GM23338 (cell line): ENCODE data around the gene KAT6B. TPM values are rescaled to one million over a fixed set of nuclear protein-coding genes. Genes with fewer than 3 reads are reported as not detected.

Experiments
- ATAC-seq: fragments of 200-7000 bp; cut with Tn5 transposase; 3 replicates; pipeline ENCODE4 v1.9.1; 2020
- DNase-seq: peaks from one replicate; pipeline ENCODE4 v3.0.0-alpha.2; 2015; ENCODE audit warnings: low spot score
- H2AFZ ChIP-seq: fragments of 200-600 bp; sonication (generic); 2 replicates; pipeline ENCODE4 v1.8.0; 2016; ENCODE audit warnings: antibody characterized with exemption, mild to moderate bottlenecking, moderate library complexity
- H3F3A ChIP-seq: fragments of 200-600 bp; sonication (generic); replicated peaks from 2 replicates; pipeline ENCODE4 v1.8.0; 2017; ENCODE audit warnings: antibody characterized with exemption, mixed run types, low read depth
- H3K27ac ChIP-seq: fragments of 200-600 bp; sonication (generic); 2 replicates; pipeline ENCODE4 v1.6.1; 2016; ENCODE audit warnings: low read depth
- H3K27me3 ChIP-seq: fragments of 200-600 bp; sonication (generic); 2 replicates; pipeline ENCODE4 v1.8.0; 2016; ENCODE audit warnings: mild to moderate bottlenecking, mixed run types, moderate library complexity; ENCODE audit not compliant: insufficient read depth
- H3K36me3 ChIP-seq: fragments of 200-600 bp; sonication (generic); 2 replicates; pipeline ENCODE4 v1.8.0; 2016; ENCODE audit warnings: mild to moderate bottlenecking; ENCODE audit not compliant: insufficient read depth
- H3K4me1 ChIP-seq: fragments of 200-600 bp; sonication (generic); 2 replicates; pipeline ENCODE4 v1.8.0; 2016; ENCODE audit warnings: mild to moderate bottlenecking, moderate library complexity; ENCODE audit not compliant: insufficient read depth
- H3K4me2 ChIP-seq: fragments of 200-600 bp; sonication (generic); 2 replicates; pipeline ENCODE4 v1.7.1; 2017; ENCODE audit warnings: mixed run types
- H3K4me3 ChIP-seq: fragments of 200-600 bp; sonication (generic); 2 replicates; pipeline ENCODE4 v1.6.1; 2016; ENCODE audit warnings: mixed run types
- H3K79me2 ChIP-seq: fragments of 200-600 bp; sonication (generic); replicated peaks from 2 replicates; pipeline ENCODE4 v1.8.0; 2017; ENCODE audit warnings: mild to moderate bottlenecking; ENCODE audit not compliant: insufficient read depth
- H3K9me2 ChIP-seq: fragments of 200-600 bp; sonication (generic); 2 replicates; pipeline ENCODE4 v1.8.0; 2017; ENCODE audit not compliant: insufficient read depth
- H4K20me1 ChIP-seq: fragments of 200-600 bp; sonication (generic); replicated peaks from 2 replicates; pipeline ENCODE4 v1.8.0; 2017; ENCODE audit warnings: mild to moderate bottlenecking; ENCODE audit not compliant: insufficient read depth
- H3K27ac Mint-ChIP-seq: 2 replicates; pipeline ENCODE4 v1.8.0; 2020; ENCODE audit warnings: inconsistent platforms, mild to moderate bottlenecking, moderate library complexity, mixed read lengths
- H3K27me3 Mint-ChIP-seq: 3 replicates; pipeline ENCODE4 v1.8.0; 2022; ENCODE audit warnings: low read depth, mild to moderate bottlenecking, moderate library complexity, mixed read lengths, inconsistent platforms; ENCODE audit not compliant: insufficient read depth, poor library complexity
- H3K36me3 Mint-ChIP-seq: 3 replicates; pipeline ENCODE4 v1.8.0; 2021; ENCODE audit warnings: low read depth, mild to moderate bottlenecking, inconsistent platforms, moderate library complexity, mixed read lengths
- H3K4me1 Mint-ChIP-seq: 3 replicates; pipeline ENCODE4 v1.8.0; 2020; ENCODE audit warnings: mild to moderate bottlenecking, inconsistent platforms, mixed read lengths
- H3K4me3 Mint-ChIP-seq: 3 replicates; pipeline ENCODE4 v1.8.0; 2021; ENCODE audit warnings: moderate library complexity, mild to moderate bottlenecking, inconsistent platforms, mixed read lengths
- H3K9me3 Mint-ChIP-seq: 3 replicates; pipeline ENCODE4 v1.8.0; 2020; ENCODE audit warnings: moderate library complexity, mild to moderate bottlenecking, inconsistent platforms, mixed read lengths
- CREB1 ChIP-seq: fragments of 250-450 bp; sonication (Bioruptor Pico); IDR thresholded peaks from 2 replicates; pipeline ENCODE4 v1.5.0; 2020; ENCODE audit warnings: low read depth, mild to moderate bottlenecking, moderate library complexity
- CTCF ChIP-seq, 2 experiments: fragments of 200-600 bp in 1 of 2; sonication (generic) in 1 of 2; conservative IDR thresholded peaks; 2 replicates each; pipeline versions ENCODE4 v1.5.1 to v1.6.1; 2016 to 2017; ENCODE audit warnings: antibody characterized with exemption in 2 of 2, low read depth in 2 of 2, mild to moderate bottlenecking in 2 of 2, moderate library complexity in 1 of 2
- ETS1 ChIP-seq: IDR thresholded peaks from 2 replicates; pipeline ENCODE4 v1.6.1; 2016; ENCODE audit warnings: antibody characterized with exemption
- EZH2 ChIP-seq: fragments of 200-600 bp; sonication (generic); IDR thresholded peaks from one replicate; pipeline ENCODE4 v1.8.0; 2017; ENCODE audit warnings: antibody characterized with exemption, mild to moderate bottlenecking, low read depth; ENCODE audit not compliant: unreplicated experiment
- EZH2phosphoT487 ChIP-seq: fragments of 200-600 bp; sonication (generic); IDR thresholded peaks from one replicate; pipeline ENCODE4 v1.8.1; 2018; ENCODE audit warnings: antibody characterized with exemption; ENCODE audit not compliant: unreplicated experiment
- JUNB ChIP-seq: IDR thresholded peaks from one replicate; pipeline ENCODE4 v1.6.1; 2016; ENCODE audit warnings: antibody characterized with exemption; ENCODE audit not compliant: unreplicated experiment
- NANOG ChIP-seq: IDR thresholded peaks from 2 replicates; pipeline ENCODE4 v1.6.1; 2016; ENCODE audit warnings: antibody characterized with exemption, borderline replicate concordance
- POLR2AphosphoS5 ChIP-seq: IDR thresholded peaks from 2 replicates; pipeline ENCODE4 v1.6.1; 2016; ENCODE audit warnings: antibody characterized with exemption, low read depth
- REST ChIP-seq: IDR thresholded peaks from one replicate; pipeline ENCODE4 v1.6.1; 2018; ENCODE audit warnings: antibody characterized with exemption; ENCODE audit not compliant: unreplicated experiment
- STAT1 ChIP-seq: IDR thresholded peaks from one replicate; pipeline ENCODE4 v1.6.1; 2016; ENCODE audit warnings: antibody characterized with exemption; ENCODE audit not compliant: unreplicated experiment
- ZNF331 ChIP-seq: fragments of 250-450 bp; sonication (Bioruptor Pico); IDR thresholded peaks from 2 replicates; pipeline ENCODE4 v1.5.0; 2020; ENCODE audit warnings: low read depth, mild to moderate bottlenecking, moderate library complexity
- ZNF462 ChIP-seq: fragments of 250-450 bp; sonication (Bioruptor Pico); IDR thresholded peaks from 2 replicates; pipeline ENCODE4 v1.5.0; 2020; ENCODE audit warnings: mild to moderate bottlenecking, moderate library complexity
- polyA plus RNA-seq: library from polyadenylated mRNA; unstranded; fragments of >200 nt; fragmentation: Nextera tagmentation; extraction: Ambion mirVana; gene quantifications from 2 replicates; pipeline ENCODE4 v1.2.1, GENCODE V29; 2016
- total RNA-seq: library from RNA; depleted of rRNA; stranded (reverse); fragments of >200 nt; shearing (Covaris generic); gene quantifications from 2 replicates; pipeline ENCODE4 v1.2.3, GENCODE V29; 2014

KAT6B gene
- total and polyA plus RNA-seq, 2 experiments from 2014 or later, result 21.3 to 31.4 TPM

DNA sequence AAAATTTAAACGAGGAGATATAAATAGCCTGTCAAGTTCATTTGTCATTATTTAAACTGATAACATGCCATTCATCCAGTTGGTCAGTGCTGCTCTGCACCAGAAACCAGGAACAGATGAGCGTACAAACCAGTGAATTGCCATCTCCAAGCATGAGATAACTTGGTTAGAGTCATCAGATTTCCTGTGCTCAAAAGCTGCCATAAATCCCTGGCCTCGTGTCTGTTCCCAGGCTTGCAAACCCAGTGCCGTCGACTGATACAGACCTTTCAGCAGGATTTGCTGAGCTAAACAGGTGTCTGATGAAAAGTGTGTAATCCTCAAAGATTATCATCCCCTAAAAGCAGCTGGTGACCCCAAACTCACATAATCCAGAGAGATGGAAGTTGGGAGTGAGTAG is 189.0 kb downstream of the KAT6B start (continued):
- TF ChIP-seq ZNF462 (CRISPR knock-in tag) (no peak), NANOG (no peak), JUNB (no peak), POLR2AphosphoS5 (no peak), ETS1 (no peak), CREB1 (CRISPR knock-in tag) (no peak), EZH2 (no peak)

GRCh38 chr10:75016325-75016724 is 189.9 kb downstream of the KAT6B start:
- Histone ChIP-seq H3K4me2 (no peak overlapping the region), H3K79me2 (no peaks in the 10 kb centered on the region), H3K4me3 (no peak overlapping the region), H3K27me3 (no peaks in the 10 kb centered on the region), H3K4me1 (no peaks in the 10 kb centered on the region), H4K20me1 (no peaks in the 10 kb centered on the region), H3K36me3 (peaks cover 7% of the 10 kb centered on the region; the same call in 1 of the 2 replicates), H3K9me2 (no peaks in the 10 kb centered on the region), H2AFZ (no peak overlapping the region), H3F3A (no peaks in the 10 kb centered on the region), H3K27ac (0 out of 2 replicates have a peak overlapping the region, but pooled peaks have one; percentile 59)
- DNase-seq (no peak), ATAC-seq (no peak)
- H3K4me3 Mint-ChIP-seq, result no peak overlapping the region
- peaks cover 11% of the 10 kb centered on the region for H3K4me1 Mint-ChIP-seq
- no peak overlapping the region for H3K27ac Mint-ChIP-seq
- H3K36me3 Mint-ChIP-seq, result peaks cover 9% of the 10 kb centered on the region; the same call in 2 of the 3 replicates
- no peaks in the 10 kb centered on the region for H3K27me3 Mint-ChIP-seq
- no peaks in the 10 kb centered on the region for H3K9me3 Mint-ChIP-seq
- no peak for TF ChIP-seq EZH2phosphoT487
- no peak for TF ChIP-seq STAT1
- no peak for TF ChIP-seq ETS1
- TF ChIP-seq ZNF331, result no peak
- no peak for TF ChIP-seq REST
- TF ChIP-seq CTCF (conservative IDR thresholded peaks at IDR 0.05; ENCODE audit: low read depth in 2 of 2), result no peak
- TF ChIP-seq NANOG, result no peak
- no peak for TF ChIP-seq EZH2
